Body of pancreas (tissue), 4 donors: ENCODE results near the gene TACC3. TPM values are rescaled to one million over a fixed set of nuclear protein-coding genes. Genes with fewer than 3 reads are reported as not detected.
A peak's percentile ranks its signal among the peaks of the same experiment; 100 is the strongest.

Experiments used
- ATAC-seq: fragments of 150-250 bp; one replicate; pipeline ENCODE4 v1.9.1; 2016
- DNase-seq, 4 donors: peaks; one replicate each; pipeline ENCODE4 v3.0.0-alpha.2; 2019
- H3K27ac ChIP-seq, 4 donors: fragments of 200-600 bp; sonication (generic); 1 replicate in 3 of 4; 2 replicates in 1 of 4; pipeline versions ENCODE4 v1.5.1 to v1.6.1; 2016 to 2019; ENCODE audit warnings: mild to moderate bottlenecking in 1 of 4, mixed read lengths in 1 of 4, moderate library complexity in 1 of 4
- H3K27me3 ChIP-seq, 2 donors: fragments of 200-600 bp; sonication (generic); one replicate each; pipeline ENCODE4 v1.6.0; 2016; ENCODE audit warnings: mild to moderate bottlenecking in 1 of 2
- H3K36me3 ChIP-seq, 2 donors: fragments of 200-600 bp; sonication (generic); replicated peaks in 1 of 2; 2 replicates each; pipeline ENCODE4 v1.5.1; 2016; ENCODE audit warnings: low read depth in 2 of 2; ENCODE audit not compliant: insufficient read depth in 1 of 2
- H3K4me1 ChIP-seq: fragments of 200-600 bp; sonication (generic); one replicate; pipeline ENCODE4 v1.6.0; 2016
- H3K4me3 ChIP-seq, 2 donors: fragments of 200-600 bp; sonication (generic); 1 replicate in 1 of 2; 2 replicates in 1 of 2; pipeline ENCODE4 v1.5.1; 2016 to 2019
- H3K9me3 ChIP-seq, 3 donors: fragments of 200-600 bp; sonication (generic); 1 replicate in 2 of 3; 2 replicates in 1 of 3; pipeline ENCODE4 v1.5.1; 2016
- CTCF ChIP-seq, 7 experiments: fragments of 450-650 bp in 4 of 7; fragments of 200-600 bp in 3 of 7; sonication (generic) in 3 of 7; IDR thresholded peaks; one replicate each; pipeline ENCODE4 v1.5.1; 2016 to 2019; ENCODE audit warnings: antibody characterized with exemption in 7 of 7
- POLR2A ChIP-seq, 3 donors: fragments of 450-650 bp; IDR thresholded peaks; one replicate each; pipeline ENCODE4 v1.6.1; 2016; ENCODE audit warnings: antibody characterized with exemption in 3 of 3, mild to moderate bottlenecking in 2 of 3
- WGBS, 2 donors: methylation state at CpG; one replicate each; pipeline ENCODE4 v1.1.5; 2017; 5-methylcytosine and 5-hydroxymethylcytosine counted together
- intact Hi-C: fragments of 100-400 bp; cut with DNase I; formaldehyde crosslinking; loops from one replicate; pipeline ENCODE4 v1.15.1; 2023
- total RNA-seq, 2 donors: library from RNA; depleted of rRNA; stranded (reverse); fragments of >200 nt; gene quantifications; one replicate each; pipeline ENCODE4 v1.1.0, GENCODE V29; 2016

The TACC3 gene
- total RNA-seq, 2 donors from 2014 or later: 5.7 to 8.9 TPM

- Histone ChIP-seq H3K27ac (peak overlapping the region; percentile 81 to 93 (median 90)), H3K36me3 (no peaks in the 10 kb centered on the region), H3K27me3 (no peaks in the 10 kb centered on the region), H3K4me1 (peaks cover 84% of the 10 kb centered on the region), H3K4me3 (no peak overlapping the region), H3K9me3 (no peaks in the 10 kb centered on the region)
- TF ChIP-seq POLR2A (IDR thresholded peaks at IDR 0.05): peak; percentile 43 to 79 (median 68)
- TF ChIP-seq CTCF (IDR thresholded peaks at IDR 0.05): no peak
- 64 to 70% methylated on average over 13 to 23 of the region's 23 CpGs for WGBS, 2 donors
- DNase-seq (peak; percentile 65 to 80 (median 78)), ATAC-seq (peak; percentile 54)
- intact Hi-C loops: no loop called here
These were observed 47.2 kb downstream of the TACC3 start for GRCh38 chr4:1768367-1769034.

GRCh38 chr4:1769692-1770091, 48.4 kb downstream of the TACC3 start:
- ATAC-seq: no peak
- 55 to 72% methylated on average over 2 to 6 of the region's 6 CpGs for WGBS, 2 donors

GRCh38 chr4:1770245-1770644, 48.9 kb downstream of the TACC3 start:
- DNase-seq: no peak
- 50 to 81% methylated on average over 13 to 27 of the region's 33 CpGs for WGBS, 2 donors
- no peaks in the 10 kb centered on the region for H3K27me3 ChIP-seq

More at GRCh38 chr4:1769692-1770091, 48.4 kb downstream of the TACC3 start:
- Histone ChIP-seq H3K4me3 (no peak overlapping the region), H3K36me3 (no peaks in the 10 kb centered on the region), H3K9me3 (no peaks in the 10 kb centered on the region), H3K27ac (peak overlapping the region; percentile 81 to 93 (median 90)), H3K27me3 (no peaks in the 10 kb centered on the region), H3K4me1 (peaks cover 85% of the 10 kb centered on the region)
- no peak for DNase-seq
- TF ChIP-seq CTCF (IDR thresholded peaks at IDR 0.05) (no peak), POLR2A (IDR thresholded peaks at IDR 0.05) (no peak)
- intact Hi-C loops: no loop called here

GRCh38 chr4:1770791-1771231, 49.5 kb downstream of the TACC3 start:
- ATAC-seq (no peak), DNase-seq (no peak)
- Histone ChIP-seq H3K9me3 (no peaks in the 10 kb centered on the region), H3K4me1 (peaks cover 80% of the 10 kb centered on the region), H3K27ac (peak overlapping the region in 3 of 4 donors; percentile 90 to 93 (median 90)), H3K36me3 (no peaks in the 10 kb centered on the region), H3K4me3 (no peak overlapping the region), H3K27me3 (no peaks in the 10 kb centered on the region)
- intact Hi-C loops: no loop called here
- WGBS, 2 donors: 71 to 85% methylated on average over 5 to 8 of the region's 11 CpGs
- TF ChIP-seq CTCF (IDR thresholded peaks at IDR 0.05): no peak
- no peak for TF ChIP-seq POLR2A (IDR thresholded peaks at IDR 0.05)

More at GRCh38 chr4:1770245-1770644, 48.9 kb downstream of the TACC3 start:
- no peak overlapping the region for H3K4me3 ChIP-seq
- H3K4me1 ChIP-seq: peaks cover 80% of the 10 kb centered on the region
- peak overlapping the region; percentile 39 to 93 (median 90) for H3K27ac ChIP-seq
- H3K9me3 ChIP-seq: no peaks in the 10 kb centered on the region
- TF ChIP-seq CTCF (IDR thresholded peaks at IDR 0.05) (no peak), POLR2A (IDR thresholded peaks at IDR 0.05) (no peak)
- no peaks in the 10 kb centered on the region for H3K36me3 ChIP-seq
- intact Hi-C loops: no loop called here
- no peak for ATAC-seq
